T-helper 1 cell (primary cell): ENCODE data around the gene CXCL10.

ENCODE experiments used
- DNase-seq, 5 donors: peaks; one replicate each; pipeline ENCODE4 v3.0.0-alpha.2; 2012 to 2020

CXCL10 gene

DNA sequence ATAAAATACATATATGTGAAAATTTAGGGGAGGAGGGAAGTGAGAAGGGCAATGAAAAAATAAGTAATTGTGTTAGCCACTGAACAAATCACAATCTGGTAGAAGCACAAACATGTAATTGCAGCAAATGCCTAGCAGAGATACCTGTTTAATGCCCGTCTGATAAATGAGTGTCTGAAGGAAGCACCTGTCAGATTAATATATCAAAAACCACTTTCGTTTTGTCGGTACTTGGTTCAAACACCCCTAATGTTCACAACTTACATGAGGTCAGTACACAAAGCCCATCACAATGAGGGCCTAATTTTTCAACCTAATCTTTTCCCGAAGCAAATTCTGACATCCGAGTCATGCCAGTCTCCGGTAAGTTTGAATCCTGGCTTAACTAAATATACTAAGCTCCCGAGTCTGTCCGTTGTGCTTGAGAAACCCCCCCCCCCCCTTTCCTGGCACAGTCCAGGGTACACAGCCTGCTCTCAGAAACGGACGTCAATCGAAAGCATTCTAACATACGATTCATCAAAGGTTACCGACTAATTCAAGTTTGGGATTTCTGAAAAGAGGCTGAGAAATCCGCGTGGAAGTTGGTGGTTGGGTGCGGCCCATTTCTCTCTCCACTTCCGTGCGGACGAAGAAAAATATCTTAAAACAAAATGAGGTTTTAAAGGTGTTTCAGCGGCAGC, 33.3 kb downstream of the CXCL10 start:
- DNase-seq = no peak

DNA sequence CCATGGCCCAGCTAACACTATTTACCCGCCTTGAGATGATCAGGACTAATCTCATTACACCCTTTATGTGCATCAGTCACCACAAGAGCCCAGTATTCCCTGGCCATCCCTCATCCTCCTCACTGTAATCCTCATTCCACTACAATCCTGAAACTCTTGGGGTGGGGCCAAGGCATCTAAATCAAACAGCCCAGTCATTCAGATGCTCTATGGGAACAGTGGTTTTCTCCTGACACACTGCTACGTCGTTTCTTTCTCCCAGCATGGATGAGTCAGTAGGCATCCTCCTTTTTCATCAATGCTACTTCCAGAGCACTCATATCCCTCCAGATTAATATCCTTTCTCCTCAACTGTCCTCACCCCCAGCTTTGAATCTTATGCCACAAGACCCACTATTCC, 38.2 kb downstream of the CXCL10 start:
- no peak for DNase-seq

DNA sequence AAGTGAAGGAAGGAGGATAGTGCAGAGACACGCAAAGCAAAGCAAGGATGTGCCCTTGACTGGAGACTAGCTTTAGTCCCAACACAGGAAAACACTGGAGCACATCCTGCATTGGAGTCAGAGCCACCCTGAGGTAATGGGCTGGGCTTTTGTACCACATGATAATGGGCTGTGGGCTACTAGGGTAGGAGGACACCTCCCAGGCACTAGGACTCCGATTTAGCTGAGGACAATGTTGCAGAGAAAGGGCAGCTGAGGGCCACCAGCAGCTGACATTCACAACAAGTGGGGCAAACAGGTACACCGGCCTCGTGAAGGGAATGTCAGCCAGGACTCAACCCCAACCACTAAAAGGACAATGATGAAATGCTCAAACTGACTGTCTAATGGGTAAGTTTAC, 42.7 kb downstream of the CXCL10 start:
- no peak for DNase-seq

DNA sequence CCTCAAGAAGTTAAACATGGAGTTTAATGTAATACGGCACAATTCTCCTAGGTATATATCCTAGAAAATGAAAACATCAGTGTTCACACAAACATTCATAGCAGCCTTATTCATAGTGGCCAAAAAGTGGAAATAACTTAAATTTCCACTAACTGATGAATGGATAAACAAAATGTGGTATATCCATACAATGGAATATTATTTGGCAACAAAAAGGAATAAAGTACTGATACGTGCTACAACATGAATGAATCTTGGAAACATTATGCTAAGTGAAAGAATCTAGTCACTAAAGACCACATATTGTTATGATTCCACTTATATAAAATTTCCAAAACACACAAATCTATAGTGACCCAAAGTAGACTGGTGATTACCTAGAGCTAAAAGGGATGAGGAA, 47.1 kb downstream of the CXCL10 start:
- no peak for DNase-seq

DNA sequence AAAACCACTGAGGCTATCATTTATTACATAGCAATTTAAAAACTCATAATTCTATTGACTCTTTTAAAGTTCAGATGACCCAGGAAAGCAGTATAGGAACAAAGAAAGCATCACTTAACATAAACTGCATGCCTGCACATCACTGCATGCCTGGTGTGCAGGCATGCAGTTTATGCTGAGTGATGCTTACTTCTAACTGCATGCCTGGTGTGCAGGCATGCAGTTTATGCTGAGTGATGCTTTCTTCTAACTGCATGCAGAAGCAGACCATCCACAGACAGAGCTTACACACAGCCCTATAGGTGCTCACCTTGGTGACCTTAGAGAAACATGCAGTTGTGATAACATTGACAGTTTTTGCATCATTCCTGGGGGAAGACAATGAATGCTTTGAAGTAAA, 49.5 kb downstream of the CXCL10 start:
- no peak for DNase-seq
